ENCODE measurements around the gene MOAP1. TPM values are rescaled to one million over a fixed set of nuclear protein-coding genes. Genes with fewer than 3 reads are reported as not detected.

MOAP1 gene
- polyA plus RNA-seq, 1 donor from 2014 or later, result 224 TPM

- no peaks in the 10 kb centered on the region for H3K27me3 ChIP-seq (ENCODE audit: insufficient read depth, low read depth, low read length)
- no peak overlapping the region for H3K4me3 ChIP-seq (ENCODE audit: low read length)
- H3K4me2 ChIP-seq (ENCODE audit: low read length), result no peak overlapping the region
- no peaks in the 10 kb centered on the region for H4K20me1 ChIP-seq (ENCODE audit: insufficient read depth)
- H3K9ac ChIP-seq (ENCODE audit: low read length), result no peak overlapping the region
- no peaks in the 10 kb centered on the region for H3K36me3 ChIP-seq (ENCODE audit: insufficient read depth, low read length)
- no peaks in the 10 kb centered on the region for H3F3A ChIP-seq (ENCODE audit: insufficient read depth, low read length, poor library complexity, severe bottlenecking)
- no peak overlapping the region for H3K27ac ChIP-seq (ENCODE audit: low read length)
- no peak for TF ChIP-seq CTCF (IDR thresholded peaks at IDR 0.05; ENCODE audit: poor library complexity, severe bottlenecking)
- TF ChIP-seq SMC3 (conservative IDR thresholded peaks at IDR 0.05; ENCODE audit: poor library complexity), result no peak
- no peak for TF ChIP-seq TAF1 (IDR thresholded peaks at IDR 0.05; ENCODE audit: low read depth)
- no peak for TF ChIP-seq RAD21 (conservative IDR thresholded peaks at IDR 0.05)
- no peak for TF ChIP-seq EP300 (conservative IDR thresholded peaks at IDR 0.05; ENCODE audit: poor library complexity, severe bottlenecking)
- TF ChIP-seq REST (IDR thresholded peaks at IDR 0.05; ENCODE audit: borderline replicate concordance), result no peak
- H3K9me3 ChIP-seq (ENCODE audit: low read length), result no peaks in the 10 kb centered on the region
- H3K79me2 ChIP-seq (replicated peaks; ENCODE audit: insufficient read depth, low read length), result no peaks in the 10 kb centered on the region
- H2AFZ ChIP-seq (ENCODE audit: low read depth, low read length), result no peak overlapping the region
- H3K9me2 ChIP-seq (ENCODE audit: insufficient read depth, low read length), result no peaks in the 10 kb centered on the region
Observed at GRCh38 chr14:93232159-93232558, 47.5 kb upstream of the MOAP1 start.

- Histone ChIP-seq H3K9me2 (ENCODE audit: insufficient read depth, low read length) (no peaks in the 10 kb centered on the region), H3K4me3 (ENCODE audit: low read length) (no peak overlapping the region), H3K36me3 (ENCODE audit: insufficient read depth, low read length) (no peaks in the 10 kb centered on the region), H4K20me1 (ENCODE audit: insufficient read depth) (no peaks in the 10 kb centered on the region), H3K27ac (ENCODE audit: low read length) (no peak overlapping the region), H3F3A (ENCODE audit: insufficient read depth, low read length, poor library complexity, severe bottlenecking) (no peaks in the 10 kb centered on the region), H2AFZ (ENCODE audit: low read depth, low read length) (no peak overlapping the region), H3K4me2 (ENCODE audit: low read length) (no peak overlapping the region), H3K9me3 (ENCODE audit: low read length) (no peaks in the 10 kb centered on the region), H3K9ac (ENCODE audit: low read length) (no peak overlapping the region), H3K79me2 (replicated peaks; ENCODE audit: insufficient read depth, low read length) (no peaks in the 10 kb centered on the region), H3K27me3 (ENCODE audit: insufficient read depth, low read depth, low read length) (no peaks in the 10 kb centered on the region)
- no peak for TF ChIP-seq RAD21 (conservative IDR thresholded peaks at IDR 0.05)
- no peak for TF ChIP-seq TAF1 (IDR thresholded peaks at IDR 0.05; ENCODE audit: low read depth)
- TF ChIP-seq POLR2AphosphoS5 (IDR thresholded peaks at IDR 0.05), result no peak
- no peak for TF ChIP-seq REST (IDR thresholded peaks at IDR 0.05; ENCODE audit: borderline replicate concordance)
- TF ChIP-seq CTCF (IDR thresholded peaks at IDR 0.05; ENCODE audit: poor library complexity, severe bottlenecking), result no peak
- TF ChIP-seq MXI1 (conservative IDR thresholded peaks at IDR 0.05; ENCODE audit: poor library complexity, severe bottlenecking), result no peak
- no peak for TF ChIP-seq SMC3 (conservative IDR thresholded peaks at IDR 0.05; ENCODE audit: poor library complexity)
- TF ChIP-seq EP300 (conservative IDR thresholded peaks at IDR 0.05; ENCODE audit: poor library complexity, severe bottlenecking), result no peak
- no peak for TF ChIP-seq EZH2 (IDR thresholded peaks at IDR 0.05; ENCODE audit: borderline replicate concordance, insufficient read depth, low read length, poor library complexity, severe bottlenecking)
Observed at GRCh38 chr14:93231129-93231979, 46.7 kb upstream of the MOAP1 start.
